DND-41 (cell line): Measurements from ENCODE around the gene TP53I11.

Source experiments
- ATAC-seq: fragments of 200-7000 bp; cut with Tn5 transposase; 3 replicates; pipeline ENCODE4 v1.9.1; 2021; ENCODE audit warnings: low read depth; ENCODE audit not compliant: insufficient read depth
- DNase-seq: peaks from one replicate; pipeline ENCODE4 v3.0.0-alpha.2; 2020
- H2AFZ ChIP-seq: 2 replicates; pipeline ENCODE4 v1.6.0; 2012; ENCODE audit warnings: low read depth, low read length
- H3K27ac ChIP-seq: 2 replicates; pipeline ENCODE4 v1.5.1; 2012; ENCODE audit warnings: low read length, inconsistent platforms
- H3K27me3 ChIP-seq: fragments of 200-600 bp; sonication (generic); 2 replicates; pipeline ENCODE4 v1.6.0; 2012; ENCODE audit warnings: low read length, mild to moderate bottlenecking, inconsistent platforms; ENCODE audit not compliant: insufficient read depth, poor library complexity
- H3K36me3 ChIP-seq: 2 replicates; pipeline ENCODE4 v1.5.1; 2012; ENCODE audit warnings: low read length, inconsistent platforms; ENCODE audit not compliant: insufficient read depth
- H3K4me1 ChIP-seq: 2 replicates; pipeline ENCODE4 v1.5.1; 2012; ENCODE audit warnings: mild to moderate bottlenecking, low read length; ENCODE audit not compliant: insufficient read depth
- H3K4me2 ChIP-seq: 2 replicates; pipeline ENCODE4 v1.6.0; 2012; ENCODE audit warnings: mild to moderate bottlenecking, moderate library complexity, low read length, inconsistent platforms; ENCODE audit not compliant: insufficient read depth
- H3K4me3 ChIP-seq, 2 experiments: fragments of 200-600 bp in 1 of 2; shearing (Covaris generic) in 1 of 2; 2 replicates each; pipeline ENCODE4 v1.5.1; 2012 to 2016; ENCODE audit warnings: inconsistent platforms in 2 of 2, low read length in 2 of 2, mild to moderate bottlenecking in 2 of 2, low read depth in 1 of 2, moderate library complexity in 1 of 2
- H3K79me2 ChIP-seq: 2 replicates; pipeline ENCODE4 v1.6.0; 2012; ENCODE audit warnings: low read length, inconsistent platforms; ENCODE audit not compliant: insufficient read depth
- H3K9ac ChIP-seq: 2 replicates; pipeline ENCODE4 v1.6.0; 2012; ENCODE audit warnings: low read depth, mild to moderate bottlenecking, inconsistent platforms, low read length, moderate library complexity
- H3K9me3 ChIP-seq: 2 replicates; pipeline ENCODE4 v1.5.1; 2012; ENCODE audit warnings: low read length, moderate library complexity, mild to moderate bottlenecking, inconsistent platforms; ENCODE audit not compliant: insufficient read depth, severe bottlenecking
- H4K20me1 ChIP-seq: 2 replicates; pipeline ENCODE4 v1.6.0; 2012; ENCODE audit warnings: low read length; ENCODE audit not compliant: insufficient read depth
- EZH2 ChIP-seq: IDR thresholded peaks from 3 replicates; pipeline ENCODE4 v1.6.1; 2012; ENCODE audit warnings: borderline replicate concordance, low read depth, mild to moderate bottlenecking, moderate library complexity, low read length, inconsistent platforms; ENCODE audit not compliant: severe bottlenecking
- TF ChIP-seq, protein P1 (sequence below): IDR thresholded peaks from 2 replicates; pipeline ENCODE4 v1.5.1; 2012; ENCODE audit warnings: borderline replicate concordance, low read length, moderate library complexity, mild to moderate bottlenecking; ENCODE audit not compliant: poor library complexity, severe bottlenecking; ENCODE audit errors: extremely low read depth

TP53I11 gene, protein sequence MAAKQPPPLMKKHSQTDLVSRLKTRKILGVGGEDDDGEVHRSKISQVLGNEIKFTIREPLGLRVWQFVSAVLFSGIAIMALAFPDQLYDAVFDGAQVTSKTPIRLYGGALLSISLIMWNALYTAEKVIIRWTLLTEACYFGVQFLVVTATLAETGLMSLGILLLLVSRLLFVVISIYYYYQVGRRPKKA

DNA sequence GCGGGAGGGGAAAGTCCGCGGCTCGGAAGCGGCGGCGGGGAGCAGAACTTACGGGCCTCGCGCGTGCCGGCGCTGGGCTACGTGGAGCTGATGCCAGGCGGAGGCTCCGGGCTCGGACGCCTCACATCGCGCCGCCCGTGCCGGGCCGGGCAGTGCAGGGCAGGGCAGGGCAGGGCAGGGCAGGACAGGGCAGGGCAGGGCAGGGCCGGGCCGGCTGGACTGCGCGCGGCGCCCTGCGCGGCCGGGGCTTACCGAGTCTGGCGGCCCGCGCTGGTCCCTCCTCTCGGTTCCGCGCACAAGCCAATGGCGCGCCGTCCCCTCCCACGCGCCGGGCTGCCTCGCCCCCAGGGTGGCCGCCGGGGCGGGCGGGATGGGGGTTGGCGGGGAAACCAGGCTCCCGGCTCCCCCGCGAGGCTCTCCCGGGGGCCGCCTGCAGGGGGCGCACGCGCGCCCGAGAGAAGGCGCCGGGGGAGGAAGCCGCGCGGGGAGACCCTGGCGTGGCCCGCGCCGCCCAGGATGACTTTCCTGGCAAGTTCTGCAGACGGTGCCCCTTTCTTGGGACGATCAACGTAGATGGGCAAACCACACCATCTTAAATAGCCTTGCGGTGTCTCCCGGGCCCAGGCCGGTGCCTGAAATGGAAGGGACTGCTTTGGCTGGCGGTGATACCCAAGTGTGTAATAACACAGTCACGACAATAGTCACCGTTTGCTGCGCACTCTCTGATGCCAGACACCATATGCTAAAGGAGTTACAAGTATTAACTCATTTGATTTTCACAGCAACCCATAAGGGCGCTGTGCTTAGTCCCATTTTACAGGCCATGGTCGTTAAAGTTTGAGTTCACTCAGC is at the start of gene TP53I11:
TSS of gene TP53I11 (minus strand) at position 259 of the 852 bp plus-strand sequence. CDS start 12,548 bp downstream, outside the sequence.
- no peaks in the 10 kb centered on the region for H3K79me2 ChIP-seq
- DNase-seq: no peak
- ATAC-seq: no peak
- H3K4me3 ChIP-seq: no peak within 1 kb of the TSS
- H3K4me2 ChIP-seq: no peak within 1 kb of the TSS
- H3K27ac ChIP-seq: no peak within 1 kb of the TSS
- no peak for TF ChIP-seq EZH2
- TF ChIP-seq, protein P1, sequence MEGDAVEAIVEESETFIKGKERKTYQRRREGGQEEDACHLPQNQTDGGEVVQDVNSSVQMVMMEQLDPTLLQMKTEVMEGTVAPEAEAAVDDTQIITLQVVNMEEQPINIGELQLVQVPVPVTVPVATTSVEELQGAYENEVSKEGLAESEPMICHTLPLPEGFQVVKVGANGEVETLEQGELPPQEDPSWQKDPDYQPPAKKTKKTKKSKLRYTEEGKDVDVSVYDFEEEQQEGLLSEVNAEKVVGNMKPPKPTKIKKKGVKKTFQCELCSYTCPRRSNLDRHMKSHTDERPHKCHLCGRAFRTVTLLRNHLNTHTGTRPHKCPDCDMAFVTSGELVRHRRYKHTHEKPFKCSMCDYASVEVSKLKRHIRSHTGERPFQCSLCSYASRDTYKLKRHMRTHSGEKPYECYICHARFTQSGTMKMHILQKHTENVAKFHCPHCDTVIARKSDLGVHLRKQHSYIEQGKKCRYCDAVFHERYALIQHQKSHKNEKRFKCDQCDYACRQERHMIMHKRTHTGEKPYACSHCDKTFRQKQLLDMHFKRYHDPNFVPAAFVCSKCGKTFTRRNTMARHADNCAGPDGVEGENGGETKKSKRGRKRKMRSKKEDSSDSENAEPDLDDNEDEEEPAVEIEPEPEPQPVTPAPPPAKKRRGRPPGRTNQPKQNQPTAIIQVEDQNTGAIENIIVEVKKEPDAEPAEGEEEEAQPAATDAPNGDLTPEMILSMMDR: no peak
- H4K20me1 ChIP-seq: peaks cover 2% of the 10 kb centered on the region; the same call in 1 of the 2 replicates
- H3K4me1 ChIP-seq: peaks cover 6% of the 10 kb centered on the region; the same call in 1 of the 2 replicates
- H3K36me3 ChIP-seq: no peaks in the 10 kb centered on the region
- no peaks in the 10 kb centered on the region for H3K9me3 ChIP-seq
- H3K27me3 ChIP-seq: no peaks in the 10 kb centered on the region
- no peak within 1 kb of the TSS for H3K9ac ChIP-seq
- H2AFZ ChIP-seq: no peak within 1 kb of the TSS

DNA sequence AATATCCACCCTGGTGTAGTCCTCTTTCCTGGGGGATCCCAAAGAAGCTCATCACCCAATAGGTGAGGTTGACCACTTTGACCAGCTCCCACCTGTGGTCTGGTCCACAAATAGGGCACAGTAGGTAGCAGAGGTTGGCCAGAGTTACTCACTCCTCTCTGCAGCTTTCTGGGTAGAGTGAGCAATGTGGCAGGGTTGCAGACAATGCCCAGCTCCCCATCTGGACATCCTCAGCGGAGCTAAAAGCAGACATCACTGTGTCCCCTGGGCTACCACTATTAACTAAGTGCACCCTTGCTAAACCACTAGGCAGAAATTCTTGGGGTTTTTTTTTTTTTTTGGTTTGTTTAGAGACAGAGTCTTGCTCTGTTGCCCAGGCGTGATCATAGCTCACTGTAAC is 48.4 kb upstream of the TP53I11 start:
- Histone ChIP-seq H3K9me3 (no peaks in the 10 kb centered on the region), H3K36me3 (no peaks in the 10 kb centered on the region), H3K79me2 (no peaks in the 10 kb centered on the region), H3K4me3 (no peak overlapping the region), H3K27me3 (peaks cover 5% of the 10 kb centered on the region), H3K4me2 (no peak overlapping the region), H4K20me1 (no peaks in the 10 kb centered on the region), H3K4me1 (no peaks in the 10 kb centered on the region), H3K9ac (no peak overlapping the region), H2AFZ (no peak overlapping the region), H3K27ac (no peak overlapping the region)
- DNase-seq (no peak), ATAC-seq (no peak)
- TF ChIP-seq EZH2: no peak
- TF ChIP-seq, protein P1: no peak

DNA sequence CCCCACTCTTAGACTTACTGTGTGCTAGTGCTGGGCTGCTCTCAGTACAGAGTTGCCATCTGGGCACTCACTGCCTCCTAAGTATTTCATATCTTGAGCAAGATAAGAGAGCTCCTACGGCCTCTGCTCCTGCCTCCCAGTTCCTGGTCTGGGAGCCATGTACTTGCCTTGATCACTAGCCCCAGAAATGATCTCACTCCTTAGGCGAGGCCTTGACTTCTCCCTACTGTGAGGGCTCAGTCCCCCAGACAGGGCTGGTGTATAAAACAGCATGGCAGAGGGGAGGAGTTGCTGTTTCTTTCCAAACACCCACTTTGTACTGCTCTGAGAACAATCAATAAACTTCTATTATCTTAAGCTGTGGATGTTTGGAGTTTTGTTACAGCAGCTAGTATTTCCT is 47.4 kb upstream of the TP53I11 start:
- Histone ChIP-seq H3K9ac (no peak overlapping the region), H2AFZ (no peak overlapping the region), H3K27me3 (peaks cover 7% of the 10 kb centered on the region), H3K79me2 (no peaks in the 10 kb centered on the region), H3K4me1 (no peaks in the 10 kb centered on the region), H4K20me1 (no peaks in the 10 kb centered on the region), H3K4me2 (no peak overlapping the region), H3K36me3 (no peaks in the 10 kb centered on the region), H3K4me3 (no peak overlapping the region), H3K9me3 (no peaks in the 10 kb centered on the region), H3K27ac (no peak overlapping the region)
- TF ChIP-seq, protein P1: no peak
- TF ChIP-seq EZH2: no peak
- ATAC-seq (no peak), DNase-seq (no peak)
